ENCODE results near the gene CATSPER3. TPM values are rescaled to one million over a fixed set of nuclear protein-coding genes. Genes with fewer than 3 reads are reported as not detected.
A peak's percentile ranks its signal among the peaks of the same experiment; 100 is the strongest.

Gene CATSPER3
- total and polyA plus RNA-seq, 9 donors: 0.36 to 0.85 (median 0.57) TPM

DNA sequence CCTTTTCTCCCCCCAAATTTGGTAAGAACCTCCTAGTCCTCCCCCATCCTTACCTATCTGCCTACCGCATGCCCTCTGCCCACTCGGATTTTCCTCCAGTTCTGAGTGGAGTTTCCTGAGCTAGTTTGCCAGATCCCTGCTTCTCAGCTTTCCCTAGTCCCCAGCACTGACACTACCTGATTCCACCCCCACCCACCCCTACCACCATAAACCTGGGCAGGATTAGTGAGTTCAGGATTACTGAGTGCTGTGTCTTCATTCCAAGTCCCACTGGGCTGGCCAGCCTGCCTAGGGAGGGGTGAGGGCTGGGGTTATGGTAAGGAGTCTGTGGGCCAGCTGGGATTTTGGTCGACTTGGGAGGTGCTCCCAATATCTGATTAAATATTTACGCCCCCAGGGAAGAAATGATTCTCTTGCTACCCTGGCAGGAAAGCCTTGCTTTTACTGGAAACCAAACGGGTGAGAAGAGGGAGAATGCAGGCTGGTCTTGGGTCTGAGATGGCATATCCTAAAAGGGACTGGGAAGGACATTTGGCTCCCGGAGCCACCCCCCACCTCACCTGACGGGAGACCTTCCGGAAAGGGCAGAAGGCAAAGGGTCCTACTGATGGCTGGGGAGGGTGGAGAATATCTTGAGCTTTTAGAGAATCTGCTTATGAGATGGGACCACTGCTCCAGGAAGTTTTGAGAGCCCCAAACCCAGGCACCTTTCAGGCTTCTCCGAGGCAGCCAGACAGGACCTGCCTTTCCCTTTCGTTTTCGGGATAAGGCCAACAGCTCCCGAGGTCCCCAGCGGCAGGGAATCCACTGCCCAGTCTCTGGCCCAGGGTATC is 62.6 kb downstream of the CATSPER3 start:
- intact Hi-C loops (cut with DNase I): no loop called here
- H3K36me3 ChIP-seq: no peaks in the 10 kb centered on the region
- 22 to 45% (median 23%) methylated on average over 13 of the region's 13 CpGs for WGBS, 3 donors
- TF ChIP-seq EP300 (IDR thresholded peaks at IDR 0.05): no peak
- no peak for TF ChIP-seq POLR2A (IDR thresholded peaks at IDR 0.05)
- TF ChIP-seq, protein P1, sequence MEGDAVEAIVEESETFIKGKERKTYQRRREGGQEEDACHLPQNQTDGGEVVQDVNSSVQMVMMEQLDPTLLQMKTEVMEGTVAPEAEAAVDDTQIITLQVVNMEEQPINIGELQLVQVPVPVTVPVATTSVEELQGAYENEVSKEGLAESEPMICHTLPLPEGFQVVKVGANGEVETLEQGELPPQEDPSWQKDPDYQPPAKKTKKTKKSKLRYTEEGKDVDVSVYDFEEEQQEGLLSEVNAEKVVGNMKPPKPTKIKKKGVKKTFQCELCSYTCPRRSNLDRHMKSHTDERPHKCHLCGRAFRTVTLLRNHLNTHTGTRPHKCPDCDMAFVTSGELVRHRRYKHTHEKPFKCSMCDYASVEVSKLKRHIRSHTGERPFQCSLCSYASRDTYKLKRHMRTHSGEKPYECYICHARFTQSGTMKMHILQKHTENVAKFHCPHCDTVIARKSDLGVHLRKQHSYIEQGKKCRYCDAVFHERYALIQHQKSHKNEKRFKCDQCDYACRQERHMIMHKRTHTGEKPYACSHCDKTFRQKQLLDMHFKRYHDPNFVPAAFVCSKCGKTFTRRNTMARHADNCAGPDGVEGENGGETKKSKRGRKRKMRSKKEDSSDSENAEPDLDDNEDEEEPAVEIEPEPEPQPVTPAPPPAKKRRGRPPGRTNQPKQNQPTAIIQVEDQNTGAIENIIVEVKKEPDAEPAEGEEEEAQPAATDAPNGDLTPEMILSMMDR (IDR thresholded peaks at IDR 0.05): no peak
- peaks cover 7% of the 10 kb centered on the region for H3K4me1 ChIP-seq (ENCODE audit: insufficient read depth)
- H3K4me3 ChIP-seq: no peak overlapping the region
- no peak for DNase-seq
- no peak overlapping the region for H3K27ac ChIP-seq
- H3K27me3 ChIP-seq: peaks cover 11% of the 10 kb centered on the region
- peaks cover 0 to 4% of the 10 kb centered on the region in 2 donors for H3K9me3 ChIP-seq

DNA sequence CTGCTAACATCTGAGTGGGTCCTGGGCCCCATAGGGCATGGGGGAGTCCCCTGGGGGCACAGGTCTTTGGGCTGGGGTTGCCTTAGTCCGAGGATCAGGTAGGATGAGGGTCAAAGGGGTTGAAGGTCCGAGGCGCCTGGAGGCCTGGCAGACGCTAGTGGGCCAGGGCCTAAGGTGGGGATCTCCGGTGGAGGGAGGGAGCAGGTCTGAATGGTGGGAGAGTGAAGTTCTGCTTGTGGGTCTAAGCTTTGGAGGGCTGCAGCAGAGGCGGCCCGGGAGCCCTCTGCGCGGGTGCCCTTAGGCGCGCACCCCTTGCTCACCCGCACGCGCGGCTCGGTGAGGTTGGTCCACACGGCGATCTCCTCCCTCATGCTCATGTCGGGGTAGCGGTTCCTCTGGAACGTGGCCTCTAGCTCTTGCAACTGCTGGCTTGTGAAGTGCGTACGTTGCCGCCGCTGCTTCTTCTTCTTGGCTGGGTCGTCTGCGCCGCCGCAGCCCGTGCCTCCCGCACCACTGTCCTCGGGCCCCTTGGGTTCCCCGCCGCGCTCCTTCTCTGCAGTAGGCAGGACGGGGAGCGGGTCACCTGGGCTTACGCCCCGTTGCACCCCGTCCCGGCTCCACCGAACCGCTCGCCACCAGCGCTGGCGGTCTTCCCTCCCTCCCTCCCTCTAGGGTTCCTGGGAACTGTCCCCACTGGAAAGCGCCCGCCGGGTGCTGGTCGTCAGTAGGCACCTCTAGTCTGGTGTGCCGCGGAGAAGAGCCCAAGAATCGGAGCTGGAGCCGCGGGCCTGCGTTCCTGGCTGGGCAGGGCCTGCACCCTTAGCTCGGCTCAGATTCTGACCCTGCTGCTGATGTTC is 63.5 kb downstream of the CATSPER3 start:
- Histone ChIP-seq H3K4me1 (ENCODE audit: insufficient read depth) (peaks cover 7% of the 10 kb centered on the region), H3K9me3 (peaks cover 0 to 4% of the 10 kb centered on the region in 2 donors), H3K27ac (no peak overlapping the region), H3K4me3 (no peak overlapping the region), H3K36me3 (no peaks in the 10 kb centered on the region), H3K27me3 (peaks cover 11% of the 10 kb centered on the region)
- whole genome bisulfite sequencing, 3 donors: 15 to 35% (median 20%) methylated on average over 56 to 57 of the region's 57 CpGs
- TF ChIP-seq, protein P1 (IDR thresholded peaks at IDR 0.05): no peak
- TF ChIP-seq EP300 (IDR thresholded peaks at IDR 0.05) (no peak), POLR2A (IDR thresholded peaks at IDR 0.05) (no peak)
- DNase-seq: no peak
- intact Hi-C loops (cut with DNase I): no loop called here

DNA sequence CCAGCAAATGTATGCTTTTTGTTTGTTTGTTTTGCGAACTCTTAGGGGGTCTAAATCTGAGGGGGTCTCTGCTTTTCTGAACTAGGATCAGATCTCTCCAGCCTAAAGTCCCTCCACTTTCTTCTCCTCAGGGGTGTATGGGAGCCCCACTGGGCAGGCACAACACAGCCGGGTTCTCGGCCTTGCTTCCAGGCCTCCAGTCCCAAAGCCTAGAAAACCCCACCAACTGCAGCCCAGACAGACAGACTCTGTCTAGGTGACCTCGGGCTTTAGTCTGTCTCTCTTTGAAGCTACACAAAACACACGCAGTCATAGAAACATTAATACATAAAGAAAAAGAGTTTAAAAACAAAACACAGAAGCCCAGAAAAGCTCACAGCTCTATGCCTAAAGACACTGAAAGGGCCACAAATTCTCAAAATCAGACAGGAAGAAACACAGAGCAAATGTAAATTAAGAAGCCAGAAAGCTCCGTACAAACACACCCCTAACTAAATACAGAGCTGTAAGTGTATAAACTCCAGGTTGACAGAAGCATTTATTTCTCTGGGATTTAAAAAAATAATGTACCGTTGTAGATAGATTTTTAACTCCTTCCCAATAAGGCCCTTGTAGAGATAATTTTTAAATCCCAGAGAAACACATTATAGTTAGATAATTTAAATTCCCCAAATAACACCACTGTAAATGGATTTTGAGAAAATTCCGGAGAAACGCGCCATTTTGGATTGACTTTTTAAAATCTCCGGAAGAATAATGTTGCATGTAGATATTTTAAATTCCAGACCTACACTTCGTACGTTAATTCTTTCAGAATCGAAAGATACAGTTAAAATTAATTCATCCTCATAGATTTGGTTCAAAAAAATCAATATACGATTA is 64.3 kb downstream of the CATSPER3 start:
- H3K4me1 ChIP-seq (ENCODE audit: insufficient read depth): peaks cover 7% of the 10 kb centered on the region
- H3K27me3 ChIP-seq: peaks cover 11% of the 10 kb centered on the region
- no peaks in the 10 kb centered on the region for H3K36me3 ChIP-seq
- H3K4me3 ChIP-seq: no peak overlapping the region
- peaks cover 0 to 4% of the 10 kb centered on the region in 2 donors for H3K9me3 ChIP-seq
- no peak for DNase-seq
- TF ChIP-seq POLR2A (IDR thresholded peaks at IDR 0.05) (no peak), EP300 (IDR thresholded peaks at IDR 0.05) (no peak)
- TF ChIP-seq, protein P1 (IDR thresholded peaks at IDR 0.05): no peak
- intact Hi-C loops (cut with DNase I): no loop called here
- WGBS, 3 donors: 35 to 45% (median 37%) methylated on average over 15 of the region's 15 CpGs
- no peak overlapping the region for H3K27ac ChIP-seq

DNA sequence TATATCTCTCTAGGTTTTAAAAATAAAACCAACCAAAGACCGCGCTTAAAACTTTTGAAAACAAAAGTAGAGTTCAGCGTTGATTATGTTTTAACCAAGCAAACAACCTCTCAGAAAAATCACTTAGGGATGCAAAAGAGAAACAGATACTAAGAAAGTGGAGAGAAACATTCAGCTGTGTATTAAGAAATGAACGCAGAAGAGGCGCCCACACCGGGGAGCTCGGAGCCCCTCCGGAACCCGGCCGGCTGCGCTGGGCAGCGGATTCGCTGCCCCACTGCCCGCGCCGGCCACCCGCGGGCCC is 64.9 kb downstream of the CATSPER3 start:
- Histone ChIP-seq H3K27ac (no peak overlapping the region), H3K27me3 (peaks cover 11% of the 10 kb centered on the region), H3K4me1 (ENCODE audit: insufficient read depth) (peaks cover 7% of the 10 kb centered on the region), H3K4me3 (peak overlapping the region; percentile 34), H3K9me3 (peaks cover 0 to 4% of the 10 kb centered on the region in 2 donors), H3K36me3 (no peaks in the 10 kb centered on the region)
- TF ChIP-seq POLR2A (IDR thresholded peaks at IDR 0.05): no peak
- TF ChIP-seq, protein P1 (IDR thresholded peaks at IDR 0.05): no peak
- 8% methylated on average over 18 of the region's 18 CpGs for whole genome bisulfite sequencing, 3 donors
- DNase-seq: no peak
- intact Hi-C loops (cut with DNase I): no loop called here

All from ovary (tissue), 9 donors.